WTC11 (cell line): ENCODE measurements around the gene MARK2. TPM values are rescaled to one million over a fixed set of nuclear protein-coding genes. Genes with fewer than 3 reads are reported as not detected.

Source experiments
- ATAC-seq: fragments of 200-7000 bp; cut with Tn5 transposase; 2 replicates; pipeline ENCODE4 v1.10.0; 2021; ENCODE audit warnings: mild to moderate bottlenecking, moderate library complexity
- CTCF ChIA-PET: fragments of 300-600 bp; sonication (Branson Sonifier 250); formaldehyde crosslinking; loops from one replicate; lab custom pipeline; 2021; ENCODE audit warnings: antibody characterized with exemption; lab: Charles Lee
- POLR2A ChIA-PET: fragments of 350-600 bp; sonication (Branson Sonifier 250); formaldehyde crosslinking; loops from one replicate; lab custom pipeline; 2021; ENCODE audit warnings: antibody characterized with exemption; lab: Charles Lee
- DNase-seq: peaks from one replicate; pipeline ENCODE4 v3.0.0; 2021; ENCODE audit warnings: low spot score
- H3K27ac Mint-ChIP-seq: 2 replicates; pipeline ENCODE4 v1.8.0; 2021; ENCODE audit warnings: mixed read lengths
- H3K27me3 Mint-ChIP-seq: 2 replicates; pipeline ENCODE4 v1.8.0; 2021; ENCODE audit warnings: low read depth, mild to moderate bottlenecking, moderate library complexity, mixed read lengths
- H3K36me3 Mint-ChIP-seq: 2 replicates; pipeline ENCODE4 v1.8.0; 2021; ENCODE audit warnings: mixed read lengths
- H3K4me1 Mint-ChIP-seq: 2 replicates; pipeline ENCODE4 v1.8.0; 2022; ENCODE audit warnings: mixed read lengths
- H3K4me3 Mint-ChIP-seq: 2 replicates; pipeline ENCODE4 v1.8.0; 2021; ENCODE audit warnings: mild to moderate bottlenecking, moderate library complexity, mixed read lengths
- H3K9me3 Mint-ChIP-seq: 2 replicates; pipeline ENCODE4 v1.8.0; 2021; ENCODE audit warnings: mixed read lengths
- CREB1 ChIP-seq: sonication (generic); formaldehyde crosslinking; IDR thresholded peaks from 2 replicates; pipeline ENCODE4 v1.8.0; 2023; ENCODE audit warnings: mild to moderate bottlenecking, missing genetic modification reagents
- ELF4 ChIP-seq: sonication (generic); formaldehyde crosslinking; IDR thresholded peaks from 2 replicates; pipeline ENCODE4 v1.8.1; 2022; ENCODE audit warnings: low read depth, mild to moderate bottlenecking, moderate library complexity, missing genetic modification reagents
- ESRRA ChIP-seq: sonication (generic); formaldehyde crosslinking; IDR thresholded peaks from 2 replicates; pipeline ENCODE4 v1.8.1; 2022; ENCODE audit warnings: mild to moderate bottlenecking, missing genetic modification reagents, borderline replicate concordance
- FOXK1 ChIP-seq: sonication (generic); formaldehyde crosslinking; IDR thresholded peaks from 2 replicates; pipeline ENCODE4 v1.8.0; 2022; ENCODE audit warnings: mild to moderate bottlenecking, moderate library complexity, missing genetic modification reagents
- FOXP1 ChIP-seq: sonication (generic); formaldehyde crosslinking; IDR thresholded peaks from 2 replicates; pipeline ENCODE4 v1.8.0; 2022; ENCODE audit warnings: missing genetic modification reagents, mild to moderate bottlenecking, moderate library complexity, borderline replicate concordance
- NFE2L1 ChIP-seq: sonication (generic); formaldehyde crosslinking; IDR thresholded peaks from 2 replicates; pipeline ENCODE4 v1.8.1; 2023; ENCODE audit warnings: missing genetic modification reagents
- NR3C1 ChIP-seq: sonication (generic); formaldehyde crosslinking; conservative IDR thresholded peaks from 2 replicates; pipeline ENCODE4 v1.8.1; 2023; ENCODE audit warnings: low read depth, mild to moderate bottlenecking, missing genetic modification reagents
- SMAD3 ChIP-seq: sonication (generic); formaldehyde crosslinking; IDR thresholded peaks from 2 replicates; pipeline ENCODE4 v1.8.0; 2022; ENCODE audit warnings: missing genetic modification reagents, mild to moderate bottlenecking, borderline replicate concordance
- SP1 ChIP-seq: sonication (generic); formaldehyde crosslinking; conservative IDR thresholded peaks from 2 replicates; pipeline ENCODE4 v1.8.1; 2022; ENCODE audit warnings: missing genetic modification reagents
- TEAD4 ChIP-seq: sonication (generic); formaldehyde crosslinking; IDR thresholded peaks from 2 replicates; pipeline ENCODE4 v1.8.0; 2022; ENCODE audit warnings: mild to moderate bottlenecking, missing genetic modification reagents
- ZBTB21 ChIP-seq: sonication (generic); formaldehyde crosslinking; IDR thresholded peaks from 2 replicates; pipeline ENCODE4 v1.8.1; 2023; ENCODE audit warnings: mild to moderate bottlenecking, missing genetic modification reagents, borderline replicate concordance
- ZNF219 ChIP-seq: sonication (generic); formaldehyde crosslinking; IDR thresholded peaks from 2 replicates; pipeline ENCODE4 v1.8.0; 2023; ENCODE audit warnings: missing genetic modification reagents, mild to moderate bottlenecking, borderline replicate concordance
- ZNF671 ChIP-seq: fragments of 250-450 bp; sonication (Bioruptor Pico); IDR thresholded peaks from 2 replicates; pipeline ENCODE4 v1.8.0; 2021; ENCODE audit warnings: mild to moderate bottlenecking
- total RNA-seq: library from RNA; stranded (reverse); gene quantifications from 3 replicates; pipeline ENCODE4 v1.2.3, GENCODE V29; 2021
- TF ChIP-seq, protein P1 (sequence below): fragments of 250-450 bp; sonication (Bioruptor Pico); IDR thresholded peaks from 2 replicates; pipeline ENCODE4 v1.9.0; 2021; ENCODE audit warnings: mild to moderate bottlenecking
- TF ChIP-seq, protein P2 (sequence below): fragments of 250-450 bp; sonication (Bioruptor Pico); IDR thresholded peaks from 2 replicates; pipeline ENCODE4 v2.1.2; 2022; ENCODE audit warnings: mild to moderate bottlenecking, moderate library complexity
- TF ChIP-seq, protein P3 (sequence below): sonication (generic); formaldehyde crosslinking; IDR thresholded peaks from 2 replicates; pipeline ENCODE4 v1.8.1; 2023; ENCODE audit warnings: mild to moderate bottlenecking, missing genetic modification reagents
- TF ChIP-seq, protein P4 (sequence below): sonication (generic); formaldehyde crosslinking; conservative IDR thresholded peaks from 2 replicates; pipeline ENCODE4 v1.8.1; 2022; ENCODE audit warnings: mild to moderate bottlenecking, missing genetic modification reagents
- TF ChIP-seq, protein P5 (sequence below): sonication (generic); formaldehyde crosslinking; IDR thresholded peaks from 2 replicates; pipeline ENCODE4 v1.8.1; 2023; ENCODE audit warnings: mild to moderate bottlenecking, missing genetic modification reagents, moderate library complexity
- TF ChIP-seq, protein P6 (sequence below): fragments of 200-600 bp; IDR thresholded peaks from 2 replicates; pipeline ENCODE4 v1.8.0; 2022; ENCODE audit warnings: antibody characterized with exemption
- TF ChIP-seq, protein P7 (sequence below): sonication (generic); formaldehyde crosslinking; IDR thresholded peaks from 2 replicates; pipeline ENCODE4 v1.8.0; 2022; ENCODE audit warnings: missing genetic modification reagents

MARK2 gene
- total RNA-seq, 1 experiment from 2014 or later = 57.4 TPM

DNA sequence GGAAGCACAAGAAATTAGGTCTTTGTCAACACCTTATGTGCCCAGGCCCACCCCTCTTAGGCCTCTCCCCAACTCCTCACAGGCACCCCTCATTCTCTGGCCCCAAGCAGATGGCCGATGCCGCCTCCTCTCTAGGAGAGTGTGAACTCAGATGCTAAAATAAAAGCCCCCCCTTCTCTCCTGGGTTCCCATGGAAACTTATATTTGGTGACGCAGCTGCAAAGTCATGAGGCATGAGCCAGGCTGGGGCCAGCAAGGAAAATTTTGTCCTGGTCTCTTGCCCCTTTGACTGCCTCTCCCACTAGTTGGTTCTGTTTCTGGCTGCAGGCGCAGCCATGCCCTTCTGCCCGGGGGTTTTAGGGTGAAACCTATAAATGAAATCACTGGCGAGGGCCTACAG, 66.3 kb downstream of the MARK2 start (continued):
- TF ChIP-seq, protein P1, sequence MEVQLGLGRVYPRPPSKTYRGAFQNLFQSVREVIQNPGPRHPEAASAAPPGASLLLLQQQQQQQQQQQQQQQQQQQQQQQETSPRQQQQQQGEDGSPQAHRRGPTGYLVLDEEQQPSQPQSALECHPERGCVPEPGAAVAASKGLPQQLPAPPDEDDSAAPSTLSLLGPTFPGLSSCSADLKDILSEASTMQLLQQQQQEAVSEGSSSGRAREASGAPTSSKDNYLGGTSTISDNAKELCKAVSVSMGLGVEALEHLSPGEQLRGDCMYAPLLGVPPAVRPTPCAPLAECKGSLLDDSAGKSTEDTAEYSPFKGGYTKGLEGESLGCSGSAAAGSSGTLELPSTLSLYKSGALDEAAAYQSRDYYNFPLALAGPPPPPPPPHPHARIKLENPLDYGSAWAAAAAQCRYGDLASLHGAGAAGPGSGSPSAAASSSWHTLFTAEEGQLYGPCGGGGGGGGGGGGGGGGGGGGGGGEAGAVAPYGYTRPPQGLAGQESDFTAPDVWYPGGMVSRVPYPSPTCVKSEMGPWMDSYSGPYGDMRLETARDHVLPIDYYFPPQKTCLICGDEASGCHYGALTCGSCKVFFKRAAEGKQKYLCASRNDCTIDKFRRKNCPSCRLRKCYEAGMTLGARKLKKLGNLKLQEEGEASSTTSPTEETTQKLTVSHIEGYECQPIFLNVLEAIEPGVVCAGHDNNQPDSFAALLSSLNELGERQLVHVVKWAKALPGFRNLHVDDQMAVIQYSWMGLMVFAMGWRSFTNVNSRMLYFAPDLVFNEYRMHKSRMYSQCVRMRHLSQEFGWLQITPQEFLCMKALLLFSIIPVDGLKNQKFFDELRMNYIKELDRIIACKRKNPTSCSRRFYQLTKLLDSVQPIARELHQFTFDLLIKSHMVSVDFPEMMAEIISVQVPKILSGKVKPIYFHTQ (CRISPR knock-in tag) = no peak
- TF ChIP-seq TEAD4 (CRISPR knock-in tag) (no peak), ZBTB21 (CRISPR knock-in tag) (no peak), ZNF671 (no peak), FOXP1 (CRISPR knock-in tag) (no peak)
- TF ChIP-seq, protein P2, sequence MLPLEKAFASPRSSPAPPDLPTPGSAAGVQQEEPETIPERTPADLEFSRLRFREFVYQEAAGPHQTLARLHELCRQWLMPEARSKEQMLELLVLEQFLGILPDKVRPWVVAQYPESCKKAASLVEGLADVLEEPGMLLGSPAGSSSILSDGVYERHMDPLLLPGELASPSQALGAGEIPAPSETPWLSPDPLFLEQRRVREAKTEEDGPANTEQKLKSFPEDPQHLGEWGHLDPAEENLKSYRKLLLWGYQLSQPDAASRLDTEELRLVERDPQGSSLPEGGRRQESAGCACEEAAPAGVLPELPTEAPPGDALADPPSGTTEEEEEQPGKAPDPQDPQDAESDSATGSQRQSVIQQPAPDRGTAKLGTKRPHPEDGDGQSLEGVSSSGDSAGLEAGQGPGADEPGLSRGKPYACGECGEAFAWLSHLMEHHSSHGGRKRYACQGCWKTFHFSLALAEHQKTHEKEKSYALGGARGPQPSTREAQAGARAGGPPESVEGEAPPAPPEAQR (CRISPR knock-in tag) = no peak

DNA sequence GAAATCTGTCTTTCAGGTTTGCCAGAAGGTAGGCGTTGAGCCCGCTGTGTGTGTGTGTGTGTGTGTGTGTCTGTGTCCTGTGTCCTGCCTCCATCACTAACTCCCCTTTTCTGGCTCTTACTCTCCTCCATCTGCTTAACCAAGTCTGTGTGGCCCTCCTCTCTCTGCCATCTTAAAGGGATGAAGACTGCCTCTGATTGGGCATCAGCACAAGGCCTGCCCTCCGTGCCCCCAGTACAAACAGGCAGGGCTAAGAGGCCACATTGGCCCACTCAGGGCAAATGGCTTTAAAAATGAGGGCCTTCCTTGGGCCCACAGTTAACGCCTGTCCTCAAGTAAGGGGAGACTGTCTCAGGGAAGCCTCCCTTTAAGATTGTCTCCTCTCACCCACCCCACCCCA, 67.2 kb downstream of the MARK2 start:
- H3K4me1 Mint-ChIP-seq = peaks cover 45% of the 10 kb centered on the region

More for the DNA sequence above, 67.2 kb downstream of the MARK2 start:
- ATAC-seq (no peak), DNase-seq (no peak)
- Mint-ChIP-seq H3K9me3 (no peaks in the 10 kb centered on the region), H3K27me3 (no peaks in the 10 kb centered on the region), H3K27ac (no peak overlapping the region), H3K36me3 (peaks cover 23% of the 10 kb centered on the region), H3K4me3 (no peak overlapping the region)
- CTCF ChIA-PET = interaction anchor here (0.6 to 2.8 kb wide), 32 partner anchors 8 to 243 kb away, joined by 3 to 47 read pairs (median 5); partner anchors contain the start of genes MARK2, NAA40, RCOR2 and ZFTA
- POLR2A ChIA-PET = interaction anchor here (1.2 kb wide), 2 partner anchors 12 to 23 kb away, joined by 3 to 5 read pairs; no protein-coding TSS in a partner anchor
- TF ChIP-seq, protein P3, sequence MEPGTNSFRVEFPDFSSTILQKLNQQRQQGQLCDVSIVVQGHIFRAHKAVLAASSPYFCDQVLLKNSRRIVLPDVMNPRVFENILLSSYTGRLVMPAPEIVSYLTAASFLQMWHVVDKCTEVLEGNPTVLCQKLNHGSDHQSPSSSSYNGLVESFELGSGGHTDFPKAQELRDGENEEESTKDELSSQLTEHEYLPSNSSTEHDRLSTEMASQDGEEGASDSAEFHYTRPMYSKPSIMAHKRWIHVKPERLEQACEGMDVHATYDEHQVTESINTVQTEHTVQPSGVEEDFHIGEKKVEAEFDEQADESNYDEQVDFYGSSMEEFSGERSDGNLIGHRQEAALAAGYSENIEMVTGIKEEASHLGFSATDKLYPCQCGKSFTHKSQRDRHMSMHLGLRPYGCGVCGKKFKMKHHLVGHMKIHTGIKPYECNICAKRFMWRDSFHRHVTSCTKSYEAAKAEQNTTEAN (CRISPR knock-in tag) = no peak
- TF ChIP-seq ZNF219 (CRISPR knock-in tag) = no peak
- TF ChIP-seq NFE2L1 (CRISPR knock-in tag) = no peak
- TF ChIP-seq SP1 (CRISPR knock-in tag) = no peak
- no peak for TF ChIP-seq FOXK1 (CRISPR knock-in tag)
- no peak for TF ChIP-seq ESRRA (CRISPR knock-in tag)
- TF ChIP-seq, protein P4, sequence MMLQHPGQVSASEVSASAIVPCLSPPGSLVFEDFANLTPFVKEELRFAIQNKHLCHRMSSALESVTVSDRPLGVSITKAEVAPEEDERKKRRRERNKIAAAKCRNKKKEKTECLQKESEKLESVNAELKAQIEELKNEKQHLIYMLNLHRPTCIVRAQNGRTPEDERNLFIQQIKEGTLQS (CRISPR knock-in tag) = no peak
- TF ChIP-seq, protein P5, sequence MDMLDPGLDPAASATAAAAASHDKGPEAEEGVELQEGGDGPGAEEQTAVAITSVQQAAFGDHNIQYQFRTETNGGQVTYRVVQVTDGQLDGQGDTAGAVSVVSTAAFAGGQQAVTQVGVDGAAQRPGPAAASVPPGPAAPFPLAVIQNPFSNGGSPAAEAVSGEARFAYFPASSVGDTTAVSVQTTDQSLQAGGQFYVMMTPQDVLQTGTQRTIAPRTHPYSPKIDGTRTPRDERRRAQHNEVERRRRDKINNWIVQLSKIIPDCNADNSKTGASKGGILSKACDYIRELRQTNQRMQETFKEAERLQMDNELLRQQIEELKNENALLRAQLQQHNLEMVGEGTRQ (CRISPR knock-in tag) = no peak
- no peak for TF ChIP-seq SMAD3 (CRISPR knock-in tag)
- no peak for TF ChIP-seq CREB1 (CRISPR knock-in tag)
- no peak for TF ChIP-seq ELF4 (CRISPR knock-in tag)
- TF ChIP-seq, protein P6, sequence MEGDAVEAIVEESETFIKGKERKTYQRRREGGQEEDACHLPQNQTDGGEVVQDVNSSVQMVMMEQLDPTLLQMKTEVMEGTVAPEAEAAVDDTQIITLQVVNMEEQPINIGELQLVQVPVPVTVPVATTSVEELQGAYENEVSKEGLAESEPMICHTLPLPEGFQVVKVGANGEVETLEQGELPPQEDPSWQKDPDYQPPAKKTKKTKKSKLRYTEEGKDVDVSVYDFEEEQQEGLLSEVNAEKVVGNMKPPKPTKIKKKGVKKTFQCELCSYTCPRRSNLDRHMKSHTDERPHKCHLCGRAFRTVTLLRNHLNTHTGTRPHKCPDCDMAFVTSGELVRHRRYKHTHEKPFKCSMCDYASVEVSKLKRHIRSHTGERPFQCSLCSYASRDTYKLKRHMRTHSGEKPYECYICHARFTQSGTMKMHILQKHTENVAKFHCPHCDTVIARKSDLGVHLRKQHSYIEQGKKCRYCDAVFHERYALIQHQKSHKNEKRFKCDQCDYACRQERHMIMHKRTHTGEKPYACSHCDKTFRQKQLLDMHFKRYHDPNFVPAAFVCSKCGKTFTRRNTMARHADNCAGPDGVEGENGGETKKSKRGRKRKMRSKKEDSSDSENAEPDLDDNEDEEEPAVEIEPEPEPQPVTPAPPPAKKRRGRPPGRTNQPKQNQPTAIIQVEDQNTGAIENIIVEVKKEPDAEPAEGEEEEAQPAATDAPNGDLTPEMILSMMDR = no peak
- TF ChIP-seq, protein P7, sequence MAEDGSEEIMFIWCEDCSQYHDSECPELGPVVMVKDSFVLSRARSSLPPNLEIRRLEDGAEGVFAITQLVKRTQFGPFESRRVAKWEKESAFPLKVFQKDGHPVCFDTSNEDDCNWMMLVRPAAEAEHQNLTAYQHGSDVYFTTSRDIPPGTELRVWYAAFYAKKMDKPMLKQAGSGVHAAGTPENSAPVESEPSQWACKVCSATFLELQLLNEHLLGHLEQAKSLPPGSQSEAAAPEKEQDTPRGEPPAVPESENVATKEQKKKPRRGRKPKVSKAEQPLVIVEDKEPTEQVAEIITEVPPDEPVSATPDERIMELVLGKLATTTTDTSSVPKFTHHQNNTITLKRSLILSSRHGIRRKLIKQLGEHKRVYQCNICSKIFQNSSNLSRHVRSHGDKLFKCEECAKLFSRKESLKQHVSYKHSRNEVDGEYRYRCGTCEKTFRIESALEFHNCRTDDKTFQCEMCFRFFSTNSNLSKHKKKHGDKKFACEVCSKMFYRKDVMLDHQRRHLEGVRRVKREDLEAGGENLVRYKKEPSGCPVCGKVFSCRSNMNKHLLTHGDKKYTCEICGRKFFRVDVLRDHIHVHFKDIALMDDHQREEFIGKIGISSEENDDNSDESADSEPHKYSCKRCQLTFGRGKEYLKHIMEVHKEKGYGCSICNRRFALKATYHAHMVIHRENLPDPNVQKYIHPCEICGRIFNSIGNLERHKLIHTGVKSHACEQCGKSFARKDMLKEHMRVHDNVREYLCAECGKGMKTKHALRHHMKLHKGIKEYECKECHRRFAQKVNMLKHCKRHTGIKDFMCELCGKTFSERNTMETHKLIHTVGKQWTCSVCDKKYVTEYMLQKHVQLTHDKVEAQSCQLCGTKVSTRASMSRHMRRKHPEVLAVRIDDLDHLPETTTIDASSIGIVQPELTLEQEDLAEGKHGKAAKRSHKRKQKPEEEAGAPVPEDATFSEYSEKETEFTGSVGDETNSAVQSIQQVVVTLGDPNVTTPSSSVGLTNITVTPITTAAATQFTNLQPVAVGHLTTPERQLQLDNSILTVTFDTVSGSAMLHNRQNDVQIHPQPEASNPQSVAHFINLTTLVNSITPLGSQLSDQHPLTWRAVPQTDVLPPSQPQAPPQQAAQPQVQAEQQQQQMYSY = no peak
- TF ChIP-seq NR3C1 (CRISPR knock-in tag) = no peak
